Stimulated activated naive CD8-positive, alpha-beta T cell treated with anti-CD3 and anti-CD28 coated beads, Interleukin-15, Interleukin-2, amounts not matched to agents 100 ng/mL and 50 ng/mL, for 24 hours (primary cell): ENCODE results near the gene PLA2G2D.

ENCODE experiments used
- H3K27ac Mint-ChIP-seq: one replicate; pipeline ENCODE4 v1.8.0; 2021; ENCODE audit warnings: mild to moderate bottlenecking, mixed read lengths
- H3K27me3 Mint-ChIP-seq: one replicate; pipeline ENCODE4 v1.8.0; 2021; ENCODE audit warnings: mixed read lengths
- H3K36me3 Mint-ChIP-seq: one replicate; pipeline ENCODE4 v1.8.0; 2021; ENCODE audit warnings: low read depth, mixed read lengths
- H3K4me1 Mint-ChIP-seq: one replicate; pipeline ENCODE4 v1.8.0; 2021; ENCODE audit warnings: low read depth, mixed read lengths
- H3K4me3 Mint-ChIP-seq: one replicate; pipeline ENCODE4 v1.8.0; 2021; ENCODE audit warnings: mild to moderate bottlenecking, mixed read lengths
- H3K9me3 Mint-ChIP-seq: one replicate; pipeline ENCODE4 v1.8.0; 2021; ENCODE audit warnings: mixed read lengths

PLA2G2D gene

DNA sequence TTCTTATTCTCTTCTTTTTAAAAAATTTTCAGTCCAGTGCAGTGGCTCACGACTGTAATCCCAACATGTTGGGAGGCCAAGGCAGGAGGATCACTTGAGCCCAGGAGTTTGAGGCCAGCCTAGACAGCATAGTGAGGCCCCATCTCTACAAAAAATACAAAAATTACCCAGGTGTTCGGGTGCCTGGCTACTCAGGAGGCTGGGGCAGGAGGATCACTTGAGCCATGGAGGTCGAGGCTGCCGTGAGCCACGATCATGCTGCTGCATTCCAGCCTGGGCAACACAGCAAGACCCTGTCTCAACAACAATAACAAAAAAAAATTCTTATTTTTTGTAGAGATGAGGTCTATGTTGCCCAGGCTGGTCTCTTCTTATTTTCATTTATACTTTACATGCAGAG is 7.9 kb downstream of the PLA2G2D start:
- H3K4me1 Mint-ChIP-seq, result no peaks in the 10 kb centered on the region
- no peak overlapping the region for H3K27ac Mint-ChIP-seq
- no peaks in the 10 kb centered on the region for H3K9me3 Mint-ChIP-seq
- H3K4me3 Mint-ChIP-seq, result no peak overlapping the region
- peaks cover 22% of the 10 kb centered on the region for H3K27me3 Mint-ChIP-seq
- no peaks in the 10 kb centered on the region for H3K36me3 Mint-ChIP-seq

DNA sequence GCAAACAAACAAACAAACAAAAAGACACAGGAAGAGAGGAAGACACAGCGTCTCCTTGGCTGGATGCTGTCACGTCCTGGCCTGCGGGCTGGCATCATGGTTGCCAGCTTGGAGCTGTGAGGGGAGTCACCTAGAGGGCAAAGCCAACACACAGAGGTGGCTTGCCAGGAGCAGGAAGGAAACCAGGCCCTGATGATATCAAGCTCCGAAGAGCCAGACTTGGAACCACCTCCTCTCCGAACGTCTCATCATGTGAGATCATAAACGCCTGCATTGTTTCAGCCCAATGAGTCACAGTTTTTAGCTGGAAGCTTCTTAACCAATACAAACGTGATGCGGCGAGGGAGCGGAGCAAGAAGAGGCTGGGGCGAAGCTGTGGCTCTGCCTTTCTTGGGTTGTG is 8.7 kb downstream of the PLA2G2D start:
- H3K36me3 Mint-ChIP-seq, result no peaks in the 10 kb centered on the region
- no peak overlapping the region for H3K4me3 Mint-ChIP-seq
- no peaks in the 10 kb centered on the region for H3K9me3 Mint-ChIP-seq
- peaks cover 16% of the 10 kb centered on the region for H3K27me3 Mint-ChIP-seq
- H3K4me1 Mint-ChIP-seq, result no peaks in the 10 kb centered on the region
- H3K27ac Mint-ChIP-seq, result no peak overlapping the region

DNA sequence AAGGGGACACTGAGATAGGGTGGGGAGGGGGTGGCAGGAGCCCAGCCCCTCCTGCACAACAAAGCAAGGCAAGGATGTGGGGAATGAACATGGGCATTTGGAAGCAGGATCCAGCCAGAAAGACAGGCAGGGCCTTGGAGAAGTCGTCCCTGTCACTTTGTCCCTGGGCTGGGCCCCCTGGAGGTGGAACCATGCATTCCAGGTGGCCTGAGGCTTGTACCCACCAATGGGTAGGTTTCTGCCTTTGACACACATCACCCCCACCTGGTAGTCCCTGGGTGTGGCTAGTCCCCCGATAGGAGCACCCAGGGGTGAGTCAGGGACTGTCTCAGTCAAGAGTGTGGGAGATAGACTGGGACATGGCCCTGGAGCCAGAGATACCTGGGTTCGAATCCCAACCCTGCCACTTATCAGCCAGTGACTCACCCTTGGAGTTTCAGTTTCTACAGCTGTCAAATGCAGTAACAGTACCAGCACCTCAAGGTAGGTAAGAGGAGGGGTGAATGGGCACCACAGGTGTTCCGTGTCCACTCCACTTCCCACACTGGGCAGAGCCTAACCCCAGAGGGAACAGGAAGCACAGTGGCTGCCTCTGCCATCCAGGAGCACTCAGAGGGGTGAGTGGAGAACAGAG is 10.0 kb downstream of the PLA2G2D start:
- Mint-ChIP-seq H3K4me3 (no peak overlapping the region), H3K4me1 (no peaks in the 10 kb centered on the region), H3K9me3 (no peaks in the 10 kb centered on the region), H3K27ac (no peak overlapping the region), H3K27me3 (peaks cover 16% of the 10 kb centered on the region), H3K36me3 (no peaks in the 10 kb centered on the region)

DNA sequence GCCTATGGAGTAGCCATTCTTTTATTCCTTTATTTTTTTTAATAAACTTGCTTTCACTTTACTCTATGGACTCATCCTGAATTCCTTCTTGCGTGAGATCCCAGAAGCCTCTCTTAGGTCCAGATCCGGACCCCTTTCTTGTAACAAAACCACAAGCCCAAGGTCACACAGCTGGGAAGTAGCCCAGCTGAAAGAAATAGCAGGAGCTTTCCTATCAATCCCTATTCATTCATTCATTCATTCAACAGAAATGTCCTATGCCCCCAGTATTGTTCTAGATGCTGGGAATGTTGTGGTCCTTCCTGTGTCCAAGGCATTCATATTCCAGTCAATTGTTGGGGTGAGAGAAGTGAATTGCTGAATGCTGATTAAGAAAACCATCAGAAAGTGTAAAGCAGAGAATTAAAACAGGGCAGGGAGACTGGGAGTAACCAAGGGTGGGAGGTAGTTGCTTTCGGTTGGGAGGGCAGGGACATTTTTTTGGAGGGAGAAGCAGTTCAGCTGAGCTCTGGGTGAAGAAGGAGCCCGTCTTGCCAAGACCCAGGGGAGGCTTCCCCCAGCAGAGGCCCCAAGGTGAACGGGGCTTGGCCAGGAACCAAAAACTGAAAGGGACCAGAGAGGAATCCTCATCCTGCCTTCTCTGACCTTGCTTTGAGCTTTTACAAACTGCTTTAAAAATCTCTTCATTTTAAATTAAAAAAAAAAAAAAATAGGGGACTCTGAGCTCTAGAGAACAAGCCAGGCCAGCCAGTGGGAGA is 10.8 kb downstream of the PLA2G2D start:
- Mint-ChIP-seq H3K4me3 (no peak overlapping the region), H3K36me3 (no peaks in the 10 kb centered on the region), H3K27ac (no peak overlapping the region), H3K9me3 (no peaks in the 10 kb centered on the region), H3K4me1 (no peaks in the 10 kb centered on the region), H3K27me3 (peaks cover 16% of the 10 kb centered on the region)

DNA sequence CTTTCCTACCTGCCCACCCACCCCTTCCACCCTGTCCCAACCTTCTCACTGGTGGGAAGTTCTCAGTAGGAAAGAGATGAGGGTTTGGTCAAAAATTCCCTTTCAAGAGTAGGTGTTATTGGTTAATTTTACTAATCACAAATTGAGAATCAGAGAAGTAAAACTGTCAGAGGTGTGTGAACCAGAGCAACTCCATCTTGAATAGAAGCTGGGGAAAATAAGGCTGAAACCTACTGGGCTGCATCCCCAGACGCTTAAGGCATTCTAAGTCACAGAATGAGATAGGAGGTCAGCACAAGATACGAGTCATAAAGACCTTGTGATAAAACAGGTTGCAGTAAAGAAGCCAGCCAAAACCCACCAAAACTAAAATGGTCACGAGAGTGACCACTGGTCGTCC is 11.5 kb downstream of the PLA2G2D start:
- H3K4me1 Mint-ChIP-seq, result no peaks in the 10 kb centered on the region
- H3K36me3 Mint-ChIP-seq, result no peaks in the 10 kb centered on the region
- no peak overlapping the region for H3K27ac Mint-ChIP-seq
- no peak overlapping the region for H3K4me3 Mint-ChIP-seq
- peaks cover 16% of the 10 kb centered on the region for H3K27me3 Mint-ChIP-seq
- no peaks in the 10 kb centered on the region for H3K9me3 Mint-ChIP-seq

DNA sequence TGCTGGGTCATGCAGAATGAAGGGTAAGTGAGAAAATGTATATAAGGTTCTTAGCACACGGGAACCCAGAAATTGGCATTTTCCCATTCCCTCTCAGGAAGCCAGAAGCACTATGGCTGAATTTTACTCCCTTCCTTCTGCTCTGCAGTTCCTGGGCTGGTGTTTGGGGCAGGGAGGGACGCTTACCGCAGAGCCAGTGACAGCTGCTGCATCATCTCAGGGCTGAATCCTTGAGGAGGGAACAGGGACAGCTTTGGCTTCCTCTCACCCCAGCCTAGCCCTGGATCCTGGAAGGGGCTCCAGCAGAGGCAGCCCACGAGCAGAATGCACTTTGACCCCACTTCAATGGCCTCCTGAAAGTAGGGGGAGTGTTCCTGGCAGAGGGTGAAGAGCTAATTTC is 12.0 kb downstream of the PLA2G2D start:
- no peaks in the 10 kb centered on the region for H3K36me3 Mint-ChIP-seq
- H3K4me1 Mint-ChIP-seq, result no peaks in the 10 kb centered on the region
- no peak overlapping the region for H3K27ac Mint-ChIP-seq
- no peaks in the 10 kb centered on the region for H3K9me3 Mint-ChIP-seq
- H3K4me3 Mint-ChIP-seq, result no peak overlapping the region
- peaks cover 16% of the 10 kb centered on the region for H3K27me3 Mint-ChIP-seq

DNA sequence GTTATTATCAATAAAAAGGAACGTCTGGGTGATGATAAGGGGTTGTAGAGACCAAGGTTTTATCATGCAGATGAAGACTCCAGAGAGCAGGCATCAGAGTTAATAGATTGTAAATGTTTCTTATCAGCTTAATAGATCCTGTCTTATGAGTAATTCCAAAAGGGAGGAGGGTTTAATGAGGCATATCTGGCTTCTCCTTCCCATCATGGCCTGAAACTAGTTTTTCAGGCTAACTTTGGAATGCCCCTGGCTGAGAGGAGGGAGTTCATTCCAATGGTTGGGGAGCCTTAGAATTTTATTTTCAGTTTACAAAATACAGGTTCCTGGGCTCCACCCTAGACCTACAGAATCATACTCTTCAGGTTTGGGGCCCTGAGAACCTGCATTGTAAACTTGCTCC is 13.5 kb downstream of the PLA2G2D start:
- Mint-ChIP-seq H3K9me3 (no peaks in the 10 kb centered on the region), H3K27me3 (peaks cover 19% of the 10 kb centered on the region), H3K4me3 (no peak overlapping the region), H3K27ac (no peak overlapping the region), H3K36me3 (no peaks in the 10 kb centered on the region), H3K4me1 (no peaks in the 10 kb centered on the region)

DNA sequence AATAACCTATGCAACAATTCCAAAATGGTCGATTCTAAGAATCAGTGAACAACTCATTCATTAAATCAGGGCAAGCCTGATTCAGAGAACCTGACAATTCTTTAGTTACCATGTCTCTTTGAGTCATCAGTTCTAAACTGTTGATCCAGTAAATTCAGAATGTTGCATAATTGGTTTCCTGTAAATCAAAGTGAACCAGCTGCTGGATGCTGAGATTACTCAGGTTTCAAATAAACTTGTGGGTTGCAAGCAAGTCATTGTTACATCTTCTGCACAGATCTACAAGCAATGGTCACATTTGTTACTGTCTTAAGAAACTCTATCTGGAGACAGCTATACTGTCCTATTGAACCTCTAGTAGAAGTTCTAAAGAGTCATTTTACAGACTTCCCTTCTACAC is 16.5 kb downstream of the PLA2G2D start:
- no peaks in the 10 kb centered on the region for H3K9me3 Mint-ChIP-seq
- H3K27ac Mint-ChIP-seq, result no peak overlapping the region
- peaks cover 9% of the 10 kb centered on the region for H3K27me3 Mint-ChIP-seq
- H3K36me3 Mint-ChIP-seq, result no peaks in the 10 kb centered on the region
- H3K4me1 Mint-ChIP-seq, result no peaks in the 10 kb centered on the region
- no peak overlapping the region for H3K4me3 Mint-ChIP-seq

DNA sequence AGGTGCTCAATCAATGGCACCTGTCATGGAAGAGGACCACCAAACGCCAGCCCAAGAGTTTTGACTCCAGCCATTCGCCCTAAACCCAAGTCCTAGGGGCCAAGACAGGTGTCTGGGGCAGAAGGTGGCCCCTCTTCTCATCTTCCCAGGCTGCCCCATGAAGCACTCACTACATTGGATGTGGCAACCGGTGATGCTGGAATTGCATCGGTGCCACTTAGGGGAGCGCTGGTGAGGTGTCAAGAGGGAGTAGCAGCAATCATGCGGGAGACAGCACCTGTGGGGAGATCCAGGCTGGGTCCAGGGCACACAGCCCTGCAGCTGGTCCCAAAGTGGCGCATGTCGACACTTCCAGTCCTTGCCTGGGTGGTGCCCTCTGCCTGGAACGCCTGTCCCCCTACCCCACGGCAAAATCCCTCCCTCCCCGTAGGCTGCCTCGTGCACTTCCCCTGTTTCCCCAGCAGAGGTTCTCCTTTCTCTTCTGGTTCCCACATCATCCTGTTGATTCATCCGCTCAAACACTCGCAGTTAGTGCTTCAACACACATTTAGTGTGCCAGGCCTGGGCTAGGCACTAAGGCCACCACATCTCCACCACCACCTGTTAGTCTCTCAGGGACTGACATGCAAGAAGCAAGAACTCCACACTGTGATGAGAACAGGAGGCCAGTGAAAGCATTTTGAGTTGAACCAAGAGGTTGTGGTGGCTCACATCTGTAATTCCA is 18.5 kb downstream of the PLA2G2D start:
- no peaks in the 10 kb centered on the region for H3K36me3 Mint-ChIP-seq
- no peak overlapping the region for H3K27ac Mint-ChIP-seq
- peaks cover 3% of the 10 kb centered on the region for H3K27me3 Mint-ChIP-seq
- H3K4me1 Mint-ChIP-seq, result no peaks in the 10 kb centered on the region
- H3K9me3 Mint-ChIP-seq, result no peaks in the 10 kb centered on the region
- no peak overlapping the region for H3K4me3 Mint-ChIP-seq

DNA sequence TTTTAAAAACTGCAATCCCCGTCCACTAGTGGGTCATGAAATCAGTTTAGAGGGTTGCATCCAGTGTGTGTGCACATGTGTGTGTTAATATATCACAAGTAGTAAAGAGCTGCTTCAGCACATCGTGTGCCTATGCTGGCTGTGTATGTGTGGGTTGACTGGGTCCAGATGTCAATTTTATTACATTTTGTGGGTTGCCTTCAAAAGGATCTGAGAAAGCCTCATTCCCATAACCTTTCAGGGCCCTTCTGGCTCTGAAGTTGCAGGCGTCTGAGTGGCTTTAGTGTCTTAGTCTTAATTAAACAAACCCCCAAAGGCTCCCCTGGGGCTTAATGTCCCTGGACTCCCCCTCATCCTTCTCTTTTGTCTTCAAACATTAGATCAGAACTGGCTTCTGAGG is 19.8 kb downstream of the PLA2G2D start:
- no peak overlapping the region for H3K4me3 Mint-ChIP-seq
- no peaks in the 10 kb centered on the region for H3K9me3 Mint-ChIP-seq
- H3K27ac Mint-ChIP-seq, result no peak overlapping the region
- no peaks in the 10 kb centered on the region for H3K4me1 Mint-ChIP-seq
- H3K36me3 Mint-ChIP-seq, result no peaks in the 10 kb centered on the region
- peaks cover 3% of the 10 kb centered on the region for H3K27me3 Mint-ChIP-seq

DNA sequence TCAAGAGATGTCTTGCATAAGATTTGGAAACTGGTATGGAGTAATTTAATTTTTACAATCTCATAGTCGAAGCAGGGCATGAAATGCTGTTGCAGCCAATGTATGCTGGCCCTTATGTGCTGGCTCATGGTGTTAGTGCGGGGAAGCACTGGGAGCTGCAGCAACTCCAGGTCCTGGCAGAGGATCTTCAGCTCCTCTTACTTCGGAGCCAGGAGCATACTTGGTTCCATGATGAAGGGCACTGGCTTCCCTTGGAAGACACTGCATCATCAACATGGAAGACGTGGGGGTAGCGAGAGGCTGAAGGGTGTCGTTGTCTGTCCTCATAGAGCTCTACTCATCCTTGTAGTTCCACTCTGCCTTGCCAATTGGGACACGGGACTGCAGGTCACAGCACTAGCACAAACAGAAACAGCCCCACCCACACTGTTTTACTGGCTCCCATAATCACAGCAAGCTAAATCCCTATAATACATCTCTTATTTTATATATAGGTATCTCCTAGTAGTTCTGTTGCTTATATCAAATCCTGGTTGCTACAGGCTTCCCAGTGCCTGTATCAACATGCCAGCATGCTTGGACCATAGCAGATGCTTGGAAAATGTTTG is 22.4 kb downstream of the PLA2G2D start:
- H3K27me3 Mint-ChIP-seq, result peaks cover 17% of the 10 kb centered on the region
- H3K36me3 Mint-ChIP-seq, result no peaks in the 10 kb centered on the region
- no peak overlapping the region for H3K27ac Mint-ChIP-seq
- no peaks in the 10 kb centered on the region for H3K9me3 Mint-ChIP-seq
- H3K4me1 Mint-ChIP-seq, result no peaks in the 10 kb centered on the region
- H3K4me3 Mint-ChIP-seq, result no peak overlapping the region

DNA sequence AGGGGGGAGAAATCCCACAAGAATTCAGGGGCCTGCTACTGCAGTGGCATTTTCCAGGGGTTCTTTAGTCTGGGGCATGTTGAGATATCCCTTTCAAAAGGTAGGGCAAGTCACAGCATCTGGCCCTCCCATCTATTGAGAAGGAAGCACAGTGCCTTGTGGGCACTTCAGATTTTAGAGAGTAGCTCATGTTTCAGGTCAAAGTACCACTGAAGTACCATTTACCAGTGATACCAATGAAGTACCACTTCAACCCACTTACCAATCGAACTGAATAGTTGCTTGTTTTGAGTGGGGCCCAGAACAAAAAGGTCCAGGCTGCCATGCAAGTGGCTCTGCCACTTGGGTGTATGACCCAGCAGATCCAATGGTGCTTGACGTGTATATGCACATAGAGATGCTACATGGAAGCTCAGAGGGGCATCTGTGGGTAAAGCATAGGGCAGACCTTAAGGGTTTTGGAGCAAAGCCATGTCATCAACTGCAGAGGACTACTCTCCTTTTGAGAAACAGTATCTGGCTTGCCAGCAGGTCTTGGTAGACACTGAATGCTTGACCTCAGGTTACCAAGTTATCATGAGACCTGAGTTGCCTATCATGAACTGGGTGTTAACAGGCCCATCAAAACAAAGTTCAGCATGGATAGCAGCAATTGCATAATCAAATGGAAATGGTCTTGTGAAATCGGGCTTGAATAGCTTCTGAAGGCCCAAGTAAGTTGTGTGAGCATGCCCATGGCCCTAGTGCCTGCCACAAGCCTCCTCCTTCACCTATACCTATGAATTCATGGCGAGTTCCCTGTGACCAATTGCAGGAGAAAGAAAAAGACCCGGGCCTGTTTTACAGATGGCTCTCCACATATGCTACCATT is 23.5 kb downstream of the PLA2G2D start:
- Mint-ChIP-seq H3K9me3 (no peaks in the 10 kb centered on the region), H3K27me3 (peaks cover 14% of the 10 kb centered on the region), H3K36me3 (no peaks in the 10 kb centered on the region), H3K4me1 (no peaks in the 10 kb centered on the region), H3K27ac (no peak overlapping the region), H3K4me3 (no peak overlapping the region)

DNA sequence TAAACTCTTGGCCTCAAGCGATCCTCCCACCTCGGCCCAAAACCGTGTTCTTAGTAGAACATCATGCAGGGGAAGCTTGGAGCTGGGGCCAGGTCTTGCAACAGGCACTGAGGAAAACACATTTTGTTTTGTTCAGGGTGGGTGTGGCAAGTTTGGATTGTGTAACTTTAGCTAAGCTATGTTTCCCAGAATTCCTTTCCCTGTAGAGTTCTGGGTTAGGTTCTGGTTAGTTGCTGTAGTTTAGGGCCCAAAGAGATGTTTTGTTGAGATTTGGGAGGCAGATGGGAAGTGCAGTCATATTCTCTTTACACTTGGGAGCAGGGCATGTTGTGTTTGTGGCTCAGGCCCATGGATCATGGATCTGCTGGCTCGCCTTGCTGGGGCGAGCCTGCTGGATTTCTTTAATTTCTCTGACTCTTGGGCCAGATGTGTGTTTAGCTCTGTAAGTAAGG is 25.4 kb downstream of the PLA2G2D start:
- H3K27me3 Mint-ChIP-seq, result peaks cover 14% of the 10 kb centered on the region
- no peaks in the 10 kb centered on the region for H3K9me3 Mint-ChIP-seq
- H3K27ac Mint-ChIP-seq, result no peak overlapping the region
- H3K4me1 Mint-ChIP-seq, result no peaks in the 10 kb centered on the region
- H3K4me3 Mint-ChIP-seq, result no peak overlapping the region
- H3K36me3 Mint-ChIP-seq, result no peaks in the 10 kb centered on the region

DNA sequence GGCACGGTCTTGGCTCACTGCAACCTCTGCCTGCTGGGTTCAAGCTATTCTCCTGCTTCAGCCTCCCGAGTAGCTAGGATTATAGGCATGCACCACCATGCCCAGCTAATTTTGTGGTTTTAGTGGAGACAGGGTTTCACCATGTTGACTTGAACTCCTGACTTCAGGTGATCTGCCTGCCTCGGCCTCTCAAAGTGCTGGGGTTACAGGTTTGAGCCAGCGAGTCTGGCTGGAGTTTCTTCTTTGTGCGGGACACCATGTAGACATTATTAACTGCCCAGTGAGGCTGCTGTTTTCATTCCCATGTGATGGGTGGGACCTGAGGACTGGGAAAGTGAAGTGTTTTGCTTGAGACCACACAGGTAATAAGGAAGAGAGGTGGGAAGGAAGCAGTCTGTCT is 26.0 kb downstream of the PLA2G2D start:
- H3K27ac Mint-ChIP-seq, result no peak overlapping the region
- H3K36me3 Mint-ChIP-seq, result no peaks in the 10 kb centered on the region
- H3K27me3 Mint-ChIP-seq, result peaks cover 14% of the 10 kb centered on the region
- H3K4me3 Mint-ChIP-seq, result no peak overlapping the region
- no peaks in the 10 kb centered on the region for H3K9me3 Mint-ChIP-seq
- H3K4me1 Mint-ChIP-seq, result no peaks in the 10 kb centered on the region
